Progenitor cell of endocrine pancreas (in vitro differentiated cells): ENCODE results near the gene PRRT2. TPM values are rescaled to one million over a fixed set of nuclear protein-coding genes. Genes with fewer than 3 reads are reported as not detected.

Experiments used
- DNase-seq: peaks from one replicate; pipeline ENCODE4 v3.0.0; 2021; ENCODE audit warnings: low spot score; ENCODE audit not compliant: unreplicated experiment
- H3K27ac Mint-ChIP-seq: 2 replicates; pipeline ENCODE4 v1.8.0; 2021; ENCODE audit warnings: mild to moderate bottlenecking, moderate library complexity, mixed read lengths
- H3K27me3 Mint-ChIP-seq: 2 replicates; pipeline ENCODE4 v1.8.0; 2021; ENCODE audit warnings: mixed read lengths
- H3K36me3 Mint-ChIP-seq: 2 replicates; pipeline ENCODE4 v1.8.0; 2022; ENCODE audit warnings: mixed read lengths; ENCODE audit not compliant: insufficient read depth
- H3K4me1 Mint-ChIP-seq: 2 replicates; pipeline ENCODE4 v1.8.0; 2021; ENCODE audit warnings: low read depth, mixed read lengths
- H3K4me3 Mint-ChIP-seq: 2 replicates; pipeline ENCODE4 v1.8.0; 2021; ENCODE audit warnings: low read depth, mild to moderate bottlenecking, moderate library complexity, mixed read lengths
- H3K9me3 Mint-ChIP-seq: 2 replicates; pipeline ENCODE4 v1.8.0; 2021; ENCODE audit warnings: low read depth, mixed read lengths
- CTCF ChIP-seq: fragments of 200-600 bp; sonication (generic); IDR thresholded peaks from one replicate; pipeline ENCODE4 v1.5.0; 2021; ENCODE audit warnings: antibody characterized with exemption, mild to moderate bottlenecking; ENCODE audit not compliant: unreplicated experiment
- total RNA-seq: library from RNA; stranded (reverse); gene quantifications from 2 replicates; pipeline ENCODE4 v1.2.1, GENCODE V29; 2021

The PRRT2 gene
- total RNA-seq, 1 donor from 2014 or later = 1.4 TPM

- no peak for TF ChIP-seq CTCF
- Mint-ChIP-seq H3K4me3 (no peak overlapping the region), H3K27ac (no peak overlapping the region), H3K9me3 (no peaks in the 10 kb centered on the region), H3K36me3 (peaks cover 10% of the 10 kb centered on the region), H3K4me1 (peaks cover 9% of the 10 kb centered on the region), H3K27me3 (no peaks in the 10 kb centered on the region)
- DNase-seq = no peak
These were observed 47.0 kb downstream of the PRRT2 start for GRCh38 chr16:29858974-29859373.

- no peak overlapping the region for H3K27ac Mint-ChIP-seq
- H3K4me1 Mint-ChIP-seq = peaks cover 9% of the 10 kb centered on the region
- H3K36me3 Mint-ChIP-seq = peaks cover 10% of the 10 kb centered on the region
- no peaks in the 10 kb centered on the region for H3K27me3 Mint-ChIP-seq
- no peak overlapping the region for H3K4me3 Mint-ChIP-seq
- no peak for DNase-seq
- TF ChIP-seq CTCF = no peak
- no peaks in the 10 kb centered on the region for H3K9me3 Mint-ChIP-seq
These were observed 48.2 kb downstream of the PRRT2 start for GRCh38 chr16:29860218-29860617.

GRCh38 chr16:29862383-29862883 lies 50.4 kb downstream of the PRRT2 start:
- H3K4me1 Mint-ChIP-seq = peaks cover 9% of the 10 kb centered on the region
- DNase-seq = no peak
- H3K9me3 Mint-ChIP-seq = no peaks in the 10 kb centered on the region
- H3K4me3 Mint-ChIP-seq = peak overlapping the region; percentile 98
- H3K27me3 Mint-ChIP-seq = no peaks in the 10 kb centered on the region
- peak overlapping the region; percentile 90 for H3K27ac Mint-ChIP-seq
- TF ChIP-seq CTCF = no peak
- peaks cover 10% of the 10 kb centered on the region for H3K36me3 Mint-ChIP-seq

- H3K9me3 Mint-ChIP-seq = no peaks in the 10 kb centered on the region
These were observed 51.1 kb downstream of the PRRT2 start, which contains the start of gene CDIPT for GRCh38 chr16:29862884-29863668. Gene CDIPT, minus strand, starts transcription at chr16:29863226. Its CDS starts 369 bp downstream, at chr16:29862857.

GRCh38 chr16:29863669-29863984 lies 51.6 kb downstream of the PRRT2 start:
- no peak for TF ChIP-seq CTCF
- DNase-seq = no peak
- H3K4me3 Mint-ChIP-seq = peak overlapping the region; percentile 98
- H3K27me3 Mint-ChIP-seq = peaks cover 3% of the 10 kb centered on the region
- peaks cover 5% of the 10 kb centered on the region for H3K36me3 Mint-ChIP-seq
- H3K9me3 Mint-ChIP-seq = no peaks in the 10 kb centered on the region
- H3K4me1 Mint-ChIP-seq = peaks cover 9% of the 10 kb centered on the region
- H3K27ac Mint-ChIP-seq = peak overlapping the region; percentile 100

More at GRCh38 chr16:29862884-29863668, 51.1 kb downstream of the PRRT2 start, which contains the start of gene CDIPT:
- TF ChIP-seq CTCF = peak; percentile 69
- Mint-ChIP-seq H3K36me3 (peaks cover 9% of the 10 kb centered on the region), H3K27me3 (peaks cover 3% of the 10 kb centered on the region), H3K27ac (peak within 1 kb of the TSS; percentile 100), H3K4me3 (peak within 1 kb of the TSS; percentile 98), H3K4me1 (peaks cover 9% of the 10 kb centered on the region)
- peak; percentile 76 for DNase-seq
